Mesenchymal stem cell (in vitro differentiated cells and primary cell): ENCODE data around the gene COL10A1.

Experiments used
- DNase-seq: peaks from one replicate; pipeline ENCODE4 v3.0.0-alpha.2; 2013
- H2AFZ ChIP-seq: one replicate; pipeline ENCODE4 v1.6.1; 2013; ENCODE audit warnings: low read depth, mild to moderate bottlenecking, control low read depth, inconsistent platforms, low read length, moderate library complexity
- H2AK5ac ChIP-seq: 2 replicates; pipeline ENCODE4 v1.6.1; 2013; ENCODE audit warnings: low read length, moderate library complexity, mild to moderate bottlenecking, inconsistent platforms; ENCODE audit not compliant: severe bottlenecking
- H2BK120ac ChIP-seq: one replicate; pipeline ENCODE4 v1.6.1; 2013; ENCODE audit warnings: low read depth, mild to moderate bottlenecking, inconsistent platforms, low read length, moderate library complexity
- H2BK12ac ChIP-seq, 2 experiments: one replicate each; pipeline ENCODE4 v1.6.1; 2013; ENCODE audit warnings: inconsistent platforms in 2 of 2, low read length in 2 of 2, mild to moderate bottlenecking in 2 of 2, moderate library complexity in 2 of 2, control low read depth in 1 of 2
- H2BK15ac ChIP-seq: one replicate; pipeline ENCODE4 v1.6.1; 2013; ENCODE audit warnings: mild to moderate bottlenecking, low read depth, inconsistent platforms; ENCODE audit not compliant: poor library complexity, severe bottlenecking
- H2BK5ac ChIP-seq: 2 replicates; pipeline ENCODE4 v1.6.1; 2013; ENCODE audit warnings: low read depth, mild to moderate bottlenecking, low read length, control low read depth, inconsistent platforms; ENCODE audit not compliant: poor library complexity, severe bottlenecking
- H3K14ac ChIP-seq, 2 experiments: one replicate each; pipeline ENCODE4 v1.6.1; 2013; ENCODE audit warnings: inconsistent platforms in 2 of 2, low read length in 2 of 2, control low read depth in 1 of 2, mild to moderate bottlenecking in 1 of 2, moderate library complexity in 1 of 2
- H3K18ac ChIP-seq, 2 experiments: one replicate each; pipeline ENCODE4 v1.6.1; 2013; ENCODE audit warnings: inconsistent platforms in 2 of 2, low read length in 2 of 2, control low read depth in 1 of 2, low read depth in 1 of 2, mild to moderate bottlenecking in 1 of 2
- H3K23ac ChIP-seq, 2 experiments: one replicate each; pipeline ENCODE4 v1.6.1; 2013; ENCODE audit warnings: inconsistent platforms in 2 of 2, low read length in 2 of 2, mild to moderate bottlenecking in 2 of 2, moderate library complexity in 2 of 2, control low read depth in 1 of 2
- H3K27ac ChIP-seq: 2 replicates; pipeline ENCODE4 v1.5.1; 2013; ENCODE audit warnings: mild to moderate bottlenecking, moderate library complexity, low read length, control low read depth, inconsistent platforms; ENCODE audit not compliant: poor library complexity, severe bottlenecking
- H3K27me3 ChIP-seq, 2 experiments: 2 replicates each; pipeline versions ENCODE4 v1.6.1 to v1.7.0; 2013; ENCODE audit warnings: low read length in 2 of 2, mild to moderate bottlenecking in 2 of 2, moderate library complexity in 2 of 2, control low read depth in 1 of 2, inconsistent platforms in 1 of 2; ENCODE audit not compliant: control insufficient read depth in 1 of 2, insufficient read depth in 1 of 2
- H3K36me3 ChIP-seq, 2 experiments: 2 replicates each; pipeline versions ENCODE4 v1.6.1 to v1.7.0; 2013; ENCODE audit warnings: low read length in 2 of 2, control low read depth in 1 of 2, inconsistent platforms in 1 of 2, low read depth in 1 of 2, mild to moderate bottlenecking in 1 of 2; ENCODE audit not compliant: insufficient read depth in 2 of 2, control insufficient read depth in 1 of 2
- H3K4ac ChIP-seq, 2 experiments: one replicate each; pipeline ENCODE4 v1.6.1; 2013; ENCODE audit warnings: inconsistent platforms in 2 of 2, low read length in 2 of 2, mild to moderate bottlenecking in 2 of 2, moderate library complexity in 2 of 2, control low read depth in 1 of 2, low read depth in 1 of 2
- H3K4me1 ChIP-seq: 2 replicates; pipeline ENCODE4 v1.6.1; 2013; ENCODE audit warnings: low read depth, low read length, control low read depth; ENCODE audit not compliant: control insufficient read depth, insufficient read depth
- H3K4me2 ChIP-seq: 2 replicates; pipeline ENCODE4 v1.6.1; 2013; ENCODE audit warnings: low read length, mild to moderate bottlenecking, inconsistent platforms; ENCODE audit not compliant: poor library complexity, severe bottlenecking
- H3K4me3 ChIP-seq, 2 experiments: 2 replicates each; pipeline versions ENCODE4 v1.5.1 to v1.7.0; 2013; ENCODE audit warnings: low read length in 2 of 2, mild to moderate bottlenecking in 2 of 2, control low read depth in 1 of 2, low read depth in 1 of 2; ENCODE audit not compliant: insufficient read depth in 1 of 2
- H3K79me1 ChIP-seq: replicated peaks from 2 replicates; pipeline ENCODE4 v1.6.1; 2013; ENCODE audit warnings: mild to moderate bottlenecking, control low read depth, low read length, inconsistent platforms; ENCODE audit not compliant: poor library complexity, severe bottlenecking
- H3K9ac ChIP-seq: 2 replicates; pipeline ENCODE4 v1.7.0; 2013; ENCODE audit warnings: mild to moderate bottlenecking, low read length, moderate library complexity
- H3K9me3 ChIP-seq: 2 replicates; pipeline ENCODE4 v1.7.0; 2013; ENCODE audit warnings: mild to moderate bottlenecking, low read length; ENCODE audit not compliant: control insufficient read depth
- H4K8ac ChIP-seq: one replicate; pipeline ENCODE4 v1.6.1; 2013; ENCODE audit warnings: inconsistent platforms, mild to moderate bottlenecking, low read length, moderate library complexity
- H4K91ac ChIP-seq: one replicate; pipeline ENCODE4 v1.6.1; 2013; ENCODE audit warnings: mild to moderate bottlenecking, low read length, inconsistent platforms
- WGBS: methylation state at CpG from one replicate; pipeline ENCODE4 v1.1.7; 2013; ENCODE audit warnings: mixed read lengths; 5-methylcytosine and 5-hydroxymethylcytosine counted together

The COL10A1 gene

DNA sequence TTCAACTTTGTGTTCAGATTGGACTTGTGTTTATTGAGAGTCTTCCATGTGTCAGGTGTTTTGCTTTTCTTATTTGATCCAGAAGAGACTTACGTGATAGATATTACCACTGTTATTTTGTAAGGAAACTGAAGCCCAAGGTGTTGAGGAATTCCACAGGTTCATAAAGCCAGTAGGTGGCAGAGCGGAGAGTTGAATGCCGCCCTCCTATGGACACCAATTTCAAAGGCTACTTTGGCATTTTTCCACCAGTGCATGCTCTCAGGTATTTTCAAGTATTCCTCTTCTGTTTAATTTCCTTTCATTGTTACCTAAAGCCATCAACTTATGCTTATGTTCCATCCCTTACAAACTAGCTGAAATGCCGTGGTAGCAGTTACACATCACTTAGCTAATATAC lies 14.0 kb upstream of the COL10A1 start:
- no peak for DNase-seq
- no peak overlapping the region for H3K4me2 ChIP-seq
- H3K4ac ChIP-seq, result no peak overlapping the region
- H3K23ac ChIP-seq, result no peak overlapping the region
- no peak overlapping the region for H3K9ac ChIP-seq
- H3K18ac ChIP-seq, result no peak overlapping the region
- peaks cover 2% of the 10 kb centered on the region for H3K79me1 ChIP-seq
- no peak overlapping the region for H3K14ac ChIP-seq
- 89% methylated on average over 4 of the region's 4 CpGs for WGBS
- no peak overlapping the region for H2AFZ ChIP-seq
- H3K4me3 ChIP-seq, result no peak overlapping the region
- H4K91ac ChIP-seq, result no peak overlapping the region
- no peak overlapping the region for H2BK120ac ChIP-seq
- H3K4me1 ChIP-seq, result no peaks in the 10 kb centered on the region
- no peak overlapping the region for H2BK12ac ChIP-seq
- H2BK15ac ChIP-seq, result no peak overlapping the region
- no peak overlapping the region for H3K27ac ChIP-seq
- no peaks in the 10 kb centered on the region for H3K36me3 ChIP-seq
- H3K27me3 ChIP-seq, result no peaks in the 10 kb centered on the region
- no peak overlapping the region for H2AK5ac ChIP-seq
- no peaks in the 10 kb centered on the region for H3K9me3 ChIP-seq
- H4K8ac ChIP-seq, result no peak overlapping the region
- H2BK5ac ChIP-seq, result no peak overlapping the region

DNA sequence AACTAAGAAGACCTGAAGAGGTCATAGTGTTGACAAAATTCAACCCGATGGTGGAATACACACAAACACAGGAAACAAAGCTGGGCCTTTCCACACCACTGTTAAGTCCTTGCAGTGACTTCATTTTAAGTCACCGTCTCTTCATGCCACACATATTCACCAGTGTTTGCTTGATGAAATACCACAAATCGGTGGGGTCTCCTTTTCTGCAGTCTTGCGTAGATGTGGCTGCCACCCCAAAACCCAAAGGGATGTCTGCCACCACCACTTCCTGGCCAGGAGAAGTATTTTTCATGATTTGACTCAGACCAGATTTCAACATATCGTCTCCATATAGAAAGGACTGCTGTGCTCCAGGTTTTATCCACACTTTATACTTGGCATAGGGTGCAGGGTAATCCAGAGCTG lies 11.0 kb upstream of the COL10A1 start:
- Histone ChIP-seq H3K27ac (no peak overlapping the region), H2AFZ (no peak overlapping the region), H3K18ac (no peak overlapping the region), H4K91ac (no peak overlapping the region), H2BK12ac (no peak overlapping the region), H3K9ac (no peak overlapping the region), H3K23ac (no peak overlapping the region), H3K79me1 (peaks cover 1% of the 10 kb centered on the region), H2AK5ac (no peak overlapping the region), H3K4ac (no peak overlapping the region), H2BK120ac (no peak overlapping the region), H2BK5ac (no peak overlapping the region), H3K9me3 (no peaks in the 10 kb centered on the region), H2BK15ac (no peak overlapping the region), H4K8ac (no peak overlapping the region), H3K4me3 (no peak overlapping the region), H3K27me3 (no peaks in the 10 kb centered on the region), H3K4me1 (no peaks in the 10 kb centered on the region), H3K4me2 (no peak overlapping the region), H3K14ac (no peak overlapping the region), H3K36me3 (no peaks in the 10 kb centered on the region)
- 92% methylated on average over 4 of the region's 5 CpGs for WGBS
- no peak for DNase-seq

DNA sequence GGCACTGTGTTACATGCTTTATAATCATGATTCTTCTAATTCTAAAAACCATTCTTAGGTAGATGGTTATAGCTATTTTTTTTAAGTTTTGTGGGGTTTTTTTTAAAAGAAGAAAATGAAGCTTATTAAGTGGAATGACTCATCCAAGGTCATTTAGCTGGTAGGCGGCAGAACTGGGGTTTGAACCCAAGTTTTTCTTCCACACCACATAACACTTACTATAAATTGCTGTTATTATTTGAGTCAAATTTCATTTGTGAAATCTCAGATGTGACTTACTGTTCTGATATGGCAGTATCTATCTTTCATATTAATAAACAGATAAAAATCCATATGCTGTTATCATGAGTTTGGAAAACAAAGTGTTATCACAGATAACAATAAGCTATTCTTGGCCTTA lies 10.4 kb upstream of the COL10A1 start:
- WGBS, result no CpG with 5 or more reads among the region's 1 CpG
- Histone ChIP-seq H3K9me3 (no peaks in the 10 kb centered on the region), H3K4ac (no peak overlapping the region), H3K9ac (no peak overlapping the region), H3K23ac (no peak overlapping the region), H3K18ac (no peak overlapping the region), H2AFZ (no peak overlapping the region), H3K4me1 (no peaks in the 10 kb centered on the region), H2BK120ac (no peak overlapping the region), H3K79me1 (peaks cover 1% of the 10 kb centered on the region), H3K27ac (no peak overlapping the region), H3K4me2 (no peak overlapping the region), H2BK5ac (no peak overlapping the region), H3K36me3 (no peaks in the 10 kb centered on the region), H3K14ac (no peak overlapping the region), H2BK12ac (no peak overlapping the region), H2BK15ac (no peak overlapping the region), H4K8ac (no peak overlapping the region), H4K91ac (no peak overlapping the region), H3K4me3 (no peak overlapping the region), H2AK5ac (no peak overlapping the region), H3K27me3 (no peaks in the 10 kb centered on the region)
- no peak for DNase-seq

GRCh38 chr6:116133453-116133852 lies 7.5 kb upstream of the COL10A1 start:
- Histone ChIP-seq H2BK12ac (no peak overlapping the region), H3K27me3 (no peaks in the 10 kb centered on the region), H3K14ac (no peak overlapping the region), H2AFZ (no peak overlapping the region), H3K23ac (no peak overlapping the region), H3K18ac (no peak overlapping the region), H2BK5ac (no peak overlapping the region), H3K79me1 (peaks cover 1% of the 10 kb centered on the region), H3K4ac (no peak overlapping the region), H3K36me3 (no peaks in the 10 kb centered on the region), H3K4me3 (no peak overlapping the region), H3K27ac (no peak overlapping the region), H2AK5ac (no peak overlapping the region), H4K91ac (no peak overlapping the region), H3K9ac (no peak overlapping the region), H3K9me3 (no peaks in the 10 kb centered on the region), H4K8ac (no peak overlapping the region), H3K4me2 (no peak overlapping the region), H2BK15ac (no peak overlapping the region), H2BK120ac (no peak overlapping the region), H3K4me1 (no peaks in the 10 kb centered on the region)
- DNase-seq, result no peak
- WGBS, result 87% methylated on average over 3 of the region's 3 CpGs
